CD14-positive monocyte (primary cell): Measurements from ENCODE around the gene MND1. TPM values are rescaled to one million over a fixed set of nuclear protein-coding genes. Genes with fewer than 3 reads are reported as not detected.

Experiments
- DNase-seq, 3 donors: peaks; one replicate each; pipeline ENCODE4 v3.0.0-alpha.2; 2011 to 2022
- H2AFZ ChIP-seq: 2 replicates; pipeline ENCODE4 v1.6.0; 2012; ENCODE audit warnings: mild to moderate bottlenecking, low read depth, low read length, inconsistent platforms; ENCODE audit not compliant: insufficient read depth, poor library complexity, severe bottlenecking
- H3K27ac ChIP-seq, 2 donors: 1 replicate in 1 of 2; 2 replicates in 1 of 2; pipeline ENCODE4 v1.5.1; 2012 to 2013; ENCODE audit warnings: low read length in 2 of 2, control low read depth in 1 of 2, inconsistent platforms in 1 of 2, low read depth in 1 of 2, mild to moderate bottlenecking in 1 of 2
- H3K27me3 ChIP-seq, 2 donors: one replicate each; pipeline versions ENCODE4 v1.6.0 to v1.6.1; 2011 to 2013; ENCODE audit warnings: low read length in 2 of 2; ENCODE audit not compliant: control insufficient read depth in 2 of 2, insufficient read depth in 2 of 2
- H3K36me3 ChIP-seq, 2 donors: replicated peaks in 1 of 2; 1 replicate in 1 of 2; 2 replicates in 1 of 2; pipeline versions ENCODE4 v1.5.1 to v1.6.1; 2012 to 2013; ENCODE audit warnings: low read length in 2 of 2, control low read depth in 1 of 2, inconsistent platforms in 1 of 2, mild to moderate bottlenecking in 1 of 2; ENCODE audit not compliant: insufficient read depth in 2 of 2, control insufficient read depth in 1 of 2
- H3K4me1 ChIP-seq, 2 donors: 1 replicate in 1 of 2; 2 replicates in 1 of 2; pipeline versions ENCODE4 v1.5.1 to v1.6.1; 2012 to 2013; ENCODE audit warnings: low read length in 2 of 2, control low read depth in 1 of 2, inconsistent platforms in 1 of 2, mild to moderate bottlenecking in 1 of 2, moderate library complexity in 1 of 2; ENCODE audit not compliant: insufficient read depth in 2 of 2, control insufficient read depth in 1 of 2
- H3K4me2 ChIP-seq: replicated peaks from 2 replicates; pipeline ENCODE3; 2012; ENCODE audit warnings: low read length, moderate library complexity, mild to moderate bottlenecking; ENCODE audit not compliant: poor library complexity, severe bottlenecking; ENCODE audit errors: extremely low read depth
- H3K4me3 ChIP-seq, 3 experiments: fragments of 200-600 bp in 1 of 3; sonication (generic) in 1 of 3; replicated peaks in 1 of 3; 1 replicate in 2 of 3; 2 replicates in 1 of 3; pipeline ENCODE4 v1.5.1; 2011 to 2013; ENCODE audit warnings: low read length in 3 of 3, mild to moderate bottlenecking in 3 of 3, control low read depth in 2 of 3, low read depth in 2 of 3, inconsistent platforms in 1 of 3, moderate library complexity in 1 of 3
- H3K79me2 ChIP-seq: 2 replicates; pipeline ENCODE4 v1.6.0; 2012; ENCODE audit warnings: mild to moderate bottlenecking, control low read depth, inconsistent platforms, low read length, moderate library complexity; ENCODE audit not compliant: insufficient read depth
- H3K9ac ChIP-seq: 2 replicates; pipeline ENCODE4 v1.6.0; 2017; ENCODE audit warnings: low read length, mild to moderate bottlenecking; ENCODE audit not compliant: insufficient read depth, poor library complexity, severe bottlenecking
- H3K9me3 ChIP-seq, 2 donors: replicated peaks in 1 of 2; 1 replicate in 1 of 2; 2 replicates in 1 of 2; pipeline versions ENCODE4 v1.5.1 to v1.6.1; 2012 to 2013; ENCODE audit warnings: low read length in 2 of 2, control low read depth in 1 of 2; ENCODE audit not compliant: control insufficient read depth in 1 of 2, insufficient read depth in 1 of 2
- H4K20me1 ChIP-seq: 2 replicates; pipeline ENCODE4 v1.6.0; 2012; ENCODE audit warnings: mild to moderate bottlenecking, low read length, control low read depth, moderate library complexity; ENCODE audit not compliant: insufficient read depth
- H3K27ac Mint-ChIP-seq, 7 donors: one replicate each; pipeline ENCODE4 v1.8.0; 2020; ENCODE audit warnings: mild to moderate bottlenecking in 7 of 7, mixed read lengths in 7 of 7, moderate library complexity in 6 of 7, inconsistent platforms in 2 of 7
- H3K27me3 Mint-ChIP-seq, 3 donors: one replicate each; pipeline ENCODE4 v1.8.0; 2021 to 2022; ENCODE audit warnings: low read depth in 3 of 3, mild to moderate bottlenecking in 3 of 3, mixed read lengths in 3 of 3, moderate library complexity in 3 of 3, inconsistent platforms in 1 of 3
- H3K36me3 Mint-ChIP-seq, 2 donors: one replicate each; pipeline ENCODE4 v1.8.0; 2020; ENCODE audit warnings: mixed read lengths in 2 of 2, inconsistent platforms in 1 of 2, mild to moderate bottlenecking in 1 of 2
- H3K4me1 Mint-ChIP-seq: one replicate; pipeline ENCODE4 v1.8.0; 2020; ENCODE audit warnings: mild to moderate bottlenecking, mixed read lengths
- H3K4me3 Mint-ChIP-seq, 2 donors: one replicate each; pipeline ENCODE4 v1.8.0; 2020; ENCODE audit warnings: mild to moderate bottlenecking in 2 of 2, mixed read lengths in 2 of 2, moderate library complexity in 1 of 2
- H3K9me3 Mint-ChIP-seq, 7 donors: one replicate each; pipeline ENCODE4 v1.8.0; 2020 to 2022; ENCODE audit warnings: mixed read lengths in 7 of 7, mild to moderate bottlenecking in 6 of 7, moderate library complexity in 6 of 7, inconsistent platforms in 2 of 7
- CTCF ChIP-seq: fragments of 200-600 bp; IDR thresholded peaks from one replicate; pipeline ENCODE4 v1.8.0; 2022; ENCODE audit warnings: antibody characterized with exemption, mild to moderate bottlenecking
- WGBS: methylation state at CpG from one replicate; pipeline ENCODE4 v1.1.5; 2013; ENCODE audit warnings: missing lambda C conversion rate; ENCODE audit not compliant: insufficient coverage; 5-methylcytosine and 5-hydroxymethylcytosine counted together
- intact Hi-C, 2 donors: fragments of 100-400 bp; cut with micrococcal nuclease; formaldehyde crosslinking; loops; one replicate each; pipeline versions ENCODE4 v1.15.0 to v1.15.1; 2023
- polyA plus RNA-seq, 3 donors: library from polyadenylated mRNA; depleted of rRNA in 1 of 3; unstranded in 2 of 3; stranded (reverse) in 1 of 3; fragments of 300-500 nt in 2 of 3; fragments of >200 nt in 1 of 3; fragmentation: Illumina TruSeq in 2 of 3; gene quantifications; 1 replicate in 2 of 3; 2 replicates in 1 of 3; pipeline ENCODE4 v1.2.3, GENCODE V29; 2012 to 2021

The MND1 gene
- polyA plus RNA-seq, 3 donors = not detected

- no peak overlapping the region for H3K4me3 ChIP-seq
- no peaks in the 10 kb centered on the region for H3K36me3 Mint-ChIP-seq
- H3K4me3 Mint-ChIP-seq = no peak overlapping the region
- no peaks in the 10 kb centered on the region for H3K79me2 ChIP-seq
- no peaks in the 10 kb centered on the region for H3K4me1 ChIP-seq
- H3K27ac ChIP-seq = no peak overlapping the region
- H3K9me3 ChIP-seq = no peaks in the 10 kb centered on the region
- no peak for DNase-seq
- no peak overlapping the region for H3K9ac ChIP-seq
- no peaks in the 10 kb centered on the region for H3K9me3 Mint-ChIP-seq
- no peaks in the 10 kb centered on the region for H4K20me1 ChIP-seq
- H3K4me2 ChIP-seq = no peak overlapping the region
- TF ChIP-seq CTCF = no peak
- H3K4me1 Mint-ChIP-seq = peaks cover 2% of the 10 kb centered on the region
- intact Hi-C loops = no loop called here
- 100% methylated on average over 1 of the region's 4 CpGs for WGBS
- H3K27ac Mint-ChIP-seq = no peak overlapping the region
- H3K27me3 Mint-ChIP-seq = peaks cover 2 to 4% (median 2%) of the 10 kb centered on the region in 3 donors
- no peak overlapping the region for H2AFZ ChIP-seq
- H3K27me3 ChIP-seq = no peaks in the 10 kb centered on the region
- no peaks in the 10 kb centered on the region for H3K36me3 ChIP-seq
Measured at GRCh38 chr4:153335665-153336064, 8.8 kb upstream of the MND1 start.

GRCh38 chr4:153337686-153338085 lies 6.8 kb upstream of the MND1 start:
- DNase-seq = no peak
- no peak overlapping the region for H3K4me3 ChIP-seq
- Mint-ChIP-seq H3K36me3 (no peaks in the 10 kb centered on the region), H3K27me3 (peaks cover 4 to 7% (median 6%) of the 10 kb centered on the region in 3 donors), H3K27ac (no peak overlapping the region), H3K9me3 (no peaks in the 10 kb centered on the region), H3K4me3 (no peak overlapping the region), H3K4me1 (peaks cover 16% of the 10 kb centered on the region)
- H3K4me2 ChIP-seq = no peak overlapping the region
- no peak for TF ChIP-seq CTCF
- no peaks in the 10 kb centered on the region for H3K79me2 ChIP-seq
- H3K9ac ChIP-seq = no peak overlapping the region
- intact Hi-C loops = no loop called here
- H3K9me3 ChIP-seq = no peaks in the 10 kb centered on the region
- WGBS = no CpG with 5 or more reads among the region's 4 CpGs
- no peak overlapping the region for H2AFZ ChIP-seq
- H3K27me3 ChIP-seq = no peaks in the 10 kb centered on the region
- peaks cover 10 to 12% of the 10 kb centered on the region in 2 donors for H3K4me1 ChIP-seq
- no peaks in the 10 kb centered on the region for H4K20me1 ChIP-seq
- H3K36me3 ChIP-seq = no peaks in the 10 kb centered on the region
- H3K27ac ChIP-seq = no peak overlapping the region
